ENCODE data around the gene RAB28. TPM values are rescaled to one million over a fixed set of nuclear protein-coding genes. Genes with fewer than 3 reads are reported as not detected.

RAB28 gene
- total RNA-seq, 1 experiment from 2014 or later = 17.1 TPM

DNA sequence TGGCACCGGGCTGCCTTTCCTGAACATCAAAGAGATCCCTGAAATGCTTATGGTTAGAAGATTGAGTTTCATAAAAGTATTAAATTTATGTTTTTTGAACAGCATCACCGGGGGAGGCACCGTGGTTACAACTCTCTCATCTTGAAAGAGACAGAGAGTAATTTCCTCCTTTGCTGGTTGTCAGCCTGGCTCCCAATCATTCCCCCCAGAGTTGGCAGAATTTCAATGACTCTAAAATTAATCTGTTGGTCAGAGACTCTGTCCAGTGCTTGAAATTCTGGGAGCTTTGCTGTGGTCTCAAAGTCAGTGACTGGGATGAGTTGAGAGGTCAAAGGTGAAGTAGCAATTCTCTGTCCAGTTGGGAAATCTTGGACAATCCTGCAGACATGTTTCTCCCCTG is 135.9 kb downstream of the RAB28 start (continued):
- TF ChIP-seq TP53 (CRISPR knock-in tag; IDR thresholded peaks at IDR 0.05) (no peak), ZNF263 (CRISPR knock-in tag; IDR thresholded peaks at IDR 0.05; ENCODE audit: low read depth) (no peak)

DNA sequence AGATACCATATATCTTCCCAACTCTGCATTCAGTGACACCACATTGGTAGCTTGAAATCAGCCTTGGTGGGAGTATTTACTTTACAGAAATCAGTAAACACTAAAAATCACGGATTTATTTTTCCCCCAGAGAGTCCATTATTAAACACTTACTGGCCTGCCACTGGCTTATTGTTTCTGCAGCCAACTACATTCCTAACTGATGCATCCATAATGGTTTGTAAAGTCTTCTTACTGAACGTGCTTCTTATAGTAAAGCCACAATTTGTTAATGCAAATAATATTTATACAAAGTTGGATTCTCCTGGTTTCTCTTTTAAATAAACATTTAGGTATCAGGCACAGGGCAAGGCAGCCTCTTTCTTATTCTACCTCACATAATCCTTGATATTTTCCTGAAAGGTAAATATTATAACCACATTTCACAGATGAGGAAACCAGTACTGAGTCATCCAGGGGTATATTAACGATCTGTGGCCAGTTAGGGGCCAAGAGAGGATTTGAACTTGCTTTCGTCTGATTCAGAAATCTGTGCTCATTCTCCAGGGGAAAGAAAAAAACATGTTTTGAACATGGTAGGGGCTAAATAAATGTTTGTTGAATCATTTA is 136.5 kb downstream of the RAB28 start:
- TF ChIP-seq PRRX2 (CRISPR knock-in tag; IDR thresholded peaks at IDR 0.05) = no peak
- TF ChIP-seq, protein P1, sequence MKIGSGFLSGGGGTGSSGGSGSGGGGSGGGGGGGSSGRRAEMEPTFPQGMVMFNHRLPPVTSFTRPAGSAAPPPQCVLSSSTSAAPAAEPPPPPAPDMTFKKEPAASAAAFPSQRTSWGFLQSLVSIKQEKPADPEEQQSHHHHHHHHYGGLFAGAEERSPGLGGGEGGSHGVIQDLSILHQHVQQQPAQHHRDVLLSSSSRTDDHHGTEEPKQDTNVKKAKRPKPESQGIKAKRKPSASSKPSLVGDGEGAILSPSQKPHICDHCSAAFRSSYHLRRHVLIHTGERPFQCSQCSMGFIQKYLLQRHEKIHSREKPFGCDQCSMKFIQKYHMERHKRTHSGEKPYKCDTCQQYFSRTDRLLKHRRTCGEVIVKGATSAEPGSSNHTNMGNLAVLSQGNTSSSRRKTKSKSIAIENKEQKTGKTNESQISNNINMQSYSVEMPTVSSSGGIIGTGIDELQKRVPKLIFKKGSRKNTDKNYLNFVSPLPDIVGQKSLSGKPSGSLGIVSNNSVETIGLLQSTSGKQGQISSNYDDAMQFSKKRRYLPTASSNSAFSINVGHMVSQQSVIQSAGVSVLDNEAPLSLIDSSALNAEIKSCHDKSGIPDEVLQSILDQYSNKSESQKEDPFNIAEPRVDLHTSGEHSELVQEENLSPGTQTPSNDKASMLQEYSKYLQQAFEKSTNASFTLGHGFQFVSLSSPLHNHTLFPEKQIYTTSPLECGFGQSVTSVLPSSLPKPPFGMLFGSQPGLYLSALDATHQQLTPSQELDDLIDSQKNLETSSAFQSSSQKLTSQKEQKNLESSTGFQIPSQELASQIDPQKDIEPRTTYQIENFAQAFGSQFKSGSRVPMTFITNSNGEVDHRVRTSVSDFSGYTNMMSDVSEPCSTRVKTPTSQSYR (CRISPR knock-in tag; IDR thresholded peaks at IDR 0.05) = no peak
- TF ChIP-seq, protein P2, sequence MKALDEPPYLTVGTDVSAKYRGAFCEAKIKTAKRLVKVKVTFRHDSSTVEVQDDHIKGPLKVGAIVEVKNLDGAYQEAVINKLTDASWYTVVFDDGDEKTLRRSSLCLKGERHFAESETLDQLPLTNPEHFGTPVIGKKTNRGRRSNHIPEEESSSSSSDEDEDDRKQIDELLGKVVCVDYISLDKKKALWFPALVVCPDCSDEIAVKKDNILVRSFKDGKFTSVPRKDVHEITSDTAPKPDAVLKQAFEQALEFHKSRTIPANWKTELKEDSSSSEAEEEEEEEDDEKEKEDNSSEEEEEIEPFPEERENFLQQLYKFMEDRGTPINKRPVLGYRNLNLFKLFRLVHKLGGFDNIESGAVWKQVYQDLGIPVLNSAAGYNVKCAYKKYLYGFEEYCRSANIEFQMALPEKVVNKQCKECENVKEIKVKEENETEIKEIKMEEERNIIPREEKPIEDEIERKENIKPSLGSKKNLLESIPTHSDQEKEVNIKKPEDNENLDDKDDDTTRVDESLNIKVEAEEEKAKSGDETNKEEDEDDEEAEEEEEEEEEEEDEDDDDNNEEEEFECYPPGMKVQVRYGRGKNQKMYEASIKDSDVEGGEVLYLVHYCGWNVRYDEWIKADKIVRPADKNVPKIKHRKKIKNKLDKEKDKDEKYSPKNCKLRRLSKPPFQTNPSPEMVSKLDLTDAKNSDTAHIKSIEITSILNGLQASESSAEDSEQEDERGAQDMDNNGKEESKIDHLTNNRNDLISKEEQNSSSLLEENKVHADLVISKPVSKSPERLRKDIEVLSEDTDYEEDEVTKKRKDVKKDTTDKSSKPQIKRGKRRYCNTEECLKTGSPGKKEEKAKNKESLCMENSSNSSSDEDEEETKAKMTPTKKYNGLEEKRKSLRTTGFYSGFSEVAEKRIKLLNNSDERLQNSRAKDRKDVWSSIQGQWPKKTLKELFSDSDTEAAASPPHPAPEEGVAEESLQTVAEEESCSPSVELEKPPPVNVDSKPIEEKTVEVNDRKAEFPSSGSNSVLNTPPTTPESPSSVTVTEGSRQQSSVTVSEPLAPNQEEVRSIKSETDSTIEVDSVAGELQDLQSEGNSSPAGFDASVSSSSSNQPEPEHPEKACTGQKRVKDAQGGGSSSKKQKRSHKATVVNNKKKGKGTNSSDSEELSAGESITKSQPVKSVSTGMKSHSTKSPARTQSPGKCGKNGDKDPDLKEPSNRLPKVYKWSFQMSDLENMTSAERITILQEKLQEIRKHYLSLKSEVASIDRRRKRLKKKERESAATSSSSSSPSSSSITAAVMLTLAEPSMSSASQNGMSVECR (CRISPR knock-in tag; IDR thresholded peaks at IDR 0.05; ENCODE audit: borderline replicate concordance) = no peak
- no peak for TF ChIP-seq GABPB1 (CRISPR knock-in tag; IDR thresholded peaks at IDR 0.05)
- peaks cover 24% of the 10 kb centered on the region for H3K9me3 Mint-ChIP-seq
- H3K4me3 Mint-ChIP-seq = no peak overlapping the region
- ChIA-PET CTCF (no interaction called here), POLR2A (no interaction called here)
- ATAC-seq = no peak
- no peak for DNase-seq (ENCODE audit: low spot score)
- peaks cover 11% of the 10 kb centered on the region for H3K36me3 Mint-ChIP-seq
- H3K4me1 Mint-ChIP-seq = peaks cover 8% of the 10 kb centered on the region
- no peak overlapping the region for H3K27ac Mint-ChIP-seq
- H3K27me3 Mint-ChIP-seq (ENCODE audit: low read depth) = no peaks in the 10 kb centered on the region

DNA sequence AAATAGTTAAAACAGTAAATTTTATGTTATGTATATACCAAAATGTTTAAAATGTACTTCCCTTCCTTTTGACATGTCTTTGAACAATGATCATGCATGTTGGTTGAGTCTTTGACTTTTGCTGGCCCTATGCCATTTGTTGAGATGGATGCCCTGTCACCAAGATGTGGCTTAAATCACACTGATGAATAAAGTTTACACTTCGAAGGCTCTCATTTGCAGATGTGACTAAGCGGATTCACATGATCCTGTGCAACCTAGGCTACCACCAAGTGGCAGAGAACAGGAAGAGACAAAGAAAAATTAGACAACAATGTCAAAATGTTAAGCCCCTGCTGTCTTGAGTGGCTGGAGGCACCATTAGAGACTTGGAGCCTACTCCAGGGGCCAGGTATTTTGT is 139.9 kb downstream of the RAB28 start:
- Mint-ChIP-seq H3K4me1 (peaks cover 17% of the 10 kb centered on the region), H3K27ac (no peak overlapping the region), H3K4me3 (no peak overlapping the region), H3K9me3 (peaks cover 16% of the 10 kb centered on the region), H3K36me3 (peaks cover 11% of the 10 kb centered on the region), H3K27me3 (ENCODE audit: low read depth) (no peaks in the 10 kb centered on the region)
- ChIA-PET CTCF (no interaction called here), POLR2A (no interaction called here)
- no peak for DNase-seq (ENCODE audit: low spot score)
- ATAC-seq = no peak
- TF ChIP-seq ATF1 (CRISPR knock-in tag; IDR thresholded peaks at IDR 0.05) (no peak), NFE2L1 (CRISPR knock-in tag; IDR thresholded peaks at IDR 0.05) (no peak), ZNF416 (CRISPR knock-in tag; IDR thresholded peaks at IDR 0.05) (no peak), SMAD3 (CRISPR knock-in tag; IDR thresholded peaks at IDR 0.05; ENCODE audit: borderline replicate concordance) (no peak), GTF2I (CRISPR knock-in tag; conservative IDR thresholded peaks at IDR 0.05) (no peak), ZBTB21 (CRISPR knock-in tag; IDR thresholded peaks at IDR 0.05; ENCODE audit: borderline replicate concordance) (no peak), FOXP1 (CRISPR knock-in tag; IDR thresholded peaks at IDR 0.05; ENCODE audit: borderline replicate concordance) (no peak), MYBL2 (CRISPR knock-in tag; IDR thresholded peaks at IDR 0.05) (no peak)
- TF ChIP-seq, protein P3, sequence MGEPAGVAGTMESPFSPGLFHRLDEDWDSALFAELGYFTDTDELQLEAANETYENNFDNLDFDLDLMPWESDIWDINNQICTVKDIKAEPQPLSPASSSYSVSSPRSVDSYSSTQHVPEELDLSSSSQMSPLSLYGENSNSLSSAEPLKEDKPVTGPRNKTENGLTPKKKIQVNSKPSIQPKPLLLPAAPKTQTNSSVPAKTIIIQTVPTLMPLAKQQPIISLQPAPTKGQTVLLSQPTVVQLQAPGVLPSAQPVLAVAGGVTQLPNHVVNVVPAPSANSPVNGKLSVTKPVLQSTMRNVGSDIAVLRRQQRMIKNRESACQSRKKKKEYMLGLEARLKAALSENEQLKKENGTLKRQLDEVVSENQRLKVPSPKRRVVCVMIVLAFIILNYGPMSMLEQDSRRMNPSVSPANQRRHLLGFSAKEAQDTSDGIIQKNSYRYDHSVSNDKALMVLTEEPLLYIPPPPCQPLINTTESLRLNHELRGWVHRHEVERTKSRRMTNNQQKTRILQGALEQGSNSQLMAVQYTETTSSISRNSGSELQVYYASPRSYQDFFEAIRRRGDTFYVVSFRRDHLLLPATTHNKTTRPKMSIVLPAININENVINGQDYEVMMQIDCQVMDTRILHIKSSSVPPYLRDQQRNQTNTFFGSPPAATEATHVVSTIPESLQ (CRISPR knock-in tag; IDR thresholded peaks at IDR 0.05) = no peak
- TF ChIP-seq, protein P4, sequence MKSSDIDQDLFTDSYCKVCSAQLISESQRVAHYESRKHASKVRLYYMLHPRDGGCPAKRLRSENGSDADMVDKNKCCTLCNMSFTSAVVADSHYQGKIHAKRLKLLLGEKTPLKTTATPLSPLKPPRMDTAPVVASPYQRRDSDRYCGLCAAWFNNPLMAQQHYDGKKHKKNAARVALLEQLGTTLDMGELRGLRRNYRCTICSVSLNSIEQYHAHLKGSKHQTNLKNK (CRISPR knock-in tag; IDR thresholded peaks at IDR 0.05) = no peak
- TF ChIP-seq, protein P5, sequence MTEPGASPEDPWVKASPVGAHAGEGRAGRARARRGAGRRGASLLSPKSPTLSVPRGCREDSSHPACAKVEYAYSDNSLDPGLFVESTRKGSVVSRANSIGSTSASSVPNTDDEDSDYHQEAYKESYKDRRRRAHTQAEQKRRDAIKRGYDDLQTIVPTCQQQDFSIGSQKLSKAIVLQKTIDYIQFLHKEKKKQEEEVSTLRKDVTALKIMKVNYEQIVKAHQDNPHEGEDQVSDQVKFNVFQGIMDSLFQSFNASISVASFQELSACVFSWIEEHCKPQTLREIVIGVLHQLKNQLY (CRISPR knock-in tag; IDR thresholded peaks at IDR 0.05) = no peak
- TF ChIP-seq, protein P6, sequence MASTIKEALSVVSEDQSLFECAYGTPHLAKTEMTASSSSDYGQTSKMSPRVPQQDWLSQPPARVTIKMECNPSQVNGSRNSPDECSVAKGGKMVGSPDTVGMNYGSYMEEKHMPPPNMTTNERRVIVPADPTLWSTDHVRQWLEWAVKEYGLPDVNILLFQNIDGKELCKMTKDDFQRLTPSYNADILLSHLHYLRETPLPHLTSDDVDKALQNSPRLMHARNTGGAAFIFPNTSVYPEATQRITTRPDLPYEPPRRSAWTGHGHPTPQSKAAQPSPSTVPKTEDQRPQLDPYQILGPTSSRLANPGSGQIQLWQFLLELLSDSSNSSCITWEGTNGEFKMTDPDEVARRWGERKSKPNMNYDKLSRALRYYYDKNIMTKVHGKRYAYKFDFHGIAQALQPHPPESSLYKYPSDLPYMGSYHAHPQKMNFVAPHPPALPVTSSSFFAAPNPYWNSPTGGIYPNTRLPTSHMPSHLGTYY (CRISPR knock-in tag; IDR thresholded peaks at IDR 0.05) = no peak
- TF ChIP-seq, protein P7, sequence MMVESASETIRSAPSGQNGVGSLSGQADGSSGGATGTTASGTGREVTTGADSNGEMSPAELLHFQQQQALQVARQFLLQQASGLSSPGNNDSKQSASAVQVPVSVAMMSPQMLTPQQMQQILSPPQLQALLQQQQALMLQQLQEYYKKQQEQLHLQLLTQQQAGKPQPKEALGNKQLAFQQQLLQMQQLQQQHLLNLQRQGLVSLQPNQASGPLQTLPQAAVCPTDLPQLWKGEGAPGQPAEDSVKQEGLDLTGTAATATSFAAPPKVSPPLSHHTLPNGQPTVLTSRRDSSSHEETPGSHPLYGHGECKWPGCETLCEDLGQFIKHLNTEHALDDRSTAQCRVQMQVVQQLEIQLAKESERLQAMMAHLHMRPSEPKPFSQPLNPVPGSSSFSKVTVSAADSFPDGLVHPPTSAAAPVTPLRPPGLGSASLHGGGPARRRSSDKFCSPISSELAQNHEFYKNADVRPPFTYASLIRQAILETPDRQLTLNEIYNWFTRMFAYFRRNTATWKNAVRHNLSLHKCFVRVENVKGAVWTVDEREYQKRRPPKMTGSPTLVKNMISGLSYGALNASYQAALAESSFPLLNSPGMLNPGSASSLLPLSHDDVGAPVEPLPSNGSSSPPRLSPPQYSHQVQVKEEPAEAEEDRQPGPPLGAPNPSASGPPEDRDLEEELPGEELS (CRISPR knock-in tag; IDR thresholded peaks at IDR 0.05) = no peak
- TF ChIP-seq, protein P8, sequence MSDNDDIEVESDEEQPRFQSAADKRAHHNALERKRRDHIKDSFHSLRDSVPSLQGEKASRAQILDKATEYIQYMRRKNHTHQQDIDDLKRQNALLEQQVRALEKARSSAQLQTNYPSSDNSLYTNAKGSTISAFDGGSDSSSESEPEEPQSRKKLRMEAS (CRISPR knock-in tag; IDR thresholded peaks at IDR 0.05) = no peak
